GM19193 (cell line): Measurements from ENCODE around the gene CXCR4.
A peak's percentile ranks its signal among the peaks of the same experiment; 100 is the strongest.

Source experiments
- POLR2A ChIP-seq: IDR thresholded peaks from 4 replicates; pipeline ENCODE4 v1.6.1; 2011; ENCODE audit not compliant: insufficient read depth, insufficient read length; ENCODE audit errors: extremely low read depth

The CXCR4 gene

DNA sequence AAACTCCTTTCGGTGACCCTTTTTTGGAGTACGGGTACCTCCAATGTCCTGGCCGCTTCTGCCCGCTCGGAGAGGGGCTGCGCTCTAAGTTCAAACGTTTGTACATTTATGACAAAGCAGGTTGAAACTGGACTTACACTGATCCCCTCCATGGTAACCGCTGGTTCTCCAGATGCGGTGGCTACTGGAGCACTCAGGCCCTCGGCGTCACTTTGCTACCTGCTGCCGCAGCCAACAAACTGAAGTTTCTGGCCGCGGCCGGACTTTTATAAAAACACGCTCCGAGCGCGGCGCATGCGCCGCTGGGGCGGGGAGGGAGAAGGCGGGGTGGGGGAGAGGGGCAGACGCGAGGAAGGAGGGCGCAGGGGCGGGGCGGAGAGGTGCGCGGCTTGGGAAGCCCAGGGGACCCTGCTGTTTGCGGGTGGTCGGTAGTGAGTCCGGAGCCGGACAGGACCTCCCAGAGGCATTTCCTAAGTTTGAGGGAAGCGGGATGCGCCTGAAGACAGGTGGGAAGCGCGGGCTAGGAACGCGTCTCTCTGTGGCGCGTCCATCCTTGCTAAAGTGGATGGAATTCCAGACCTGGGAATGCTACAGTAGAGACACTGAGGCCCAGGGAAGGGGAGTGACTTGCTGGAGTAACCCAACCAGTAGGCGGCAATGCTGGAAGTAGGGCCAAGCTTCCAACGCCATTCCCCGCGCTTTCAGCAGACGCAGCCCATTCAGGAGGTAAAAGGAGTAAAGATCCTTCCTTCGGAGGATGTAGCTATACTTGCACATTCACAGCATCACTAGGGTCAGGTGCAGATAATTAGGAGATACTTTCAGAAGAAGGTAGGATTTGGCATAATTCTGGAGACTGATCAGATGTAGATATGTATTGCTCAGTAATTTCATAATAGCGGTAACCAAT is at the start of gene CXCR4:
TSS of gene CXCR4 (minus strand) at position 241 of the 910 bp plus-strand sequence. CDS start at position 152, 89 bp downstream.
- peak; percentile 92 for TF ChIP-seq POLR2A

DNA sequence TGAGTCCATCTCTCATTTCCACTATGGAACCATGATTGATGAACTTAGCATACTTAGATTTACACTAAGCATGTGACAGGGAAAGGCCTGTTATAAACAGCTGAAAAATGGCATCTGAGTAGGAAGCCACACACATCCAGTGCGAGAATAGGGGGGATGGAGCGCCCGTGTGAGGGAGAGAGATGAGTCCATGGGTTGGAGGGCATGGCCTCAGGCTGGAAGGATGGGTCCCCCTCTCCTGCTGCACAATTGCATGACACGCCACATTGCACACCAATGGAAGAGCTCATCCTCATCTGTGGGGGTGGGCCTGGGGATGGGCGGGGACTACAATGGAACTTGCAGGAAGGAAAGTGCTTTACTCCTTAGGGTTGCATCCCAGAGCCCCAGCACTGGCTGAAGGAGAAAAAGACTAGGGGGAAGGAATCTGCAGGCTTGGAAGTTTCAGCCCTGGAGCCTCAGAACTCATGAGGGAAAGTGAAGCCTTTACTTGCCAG is 46.4 kb upstream of the CXCR4 start:
- TF ChIP-seq POLR2A: no peak

DNA sequence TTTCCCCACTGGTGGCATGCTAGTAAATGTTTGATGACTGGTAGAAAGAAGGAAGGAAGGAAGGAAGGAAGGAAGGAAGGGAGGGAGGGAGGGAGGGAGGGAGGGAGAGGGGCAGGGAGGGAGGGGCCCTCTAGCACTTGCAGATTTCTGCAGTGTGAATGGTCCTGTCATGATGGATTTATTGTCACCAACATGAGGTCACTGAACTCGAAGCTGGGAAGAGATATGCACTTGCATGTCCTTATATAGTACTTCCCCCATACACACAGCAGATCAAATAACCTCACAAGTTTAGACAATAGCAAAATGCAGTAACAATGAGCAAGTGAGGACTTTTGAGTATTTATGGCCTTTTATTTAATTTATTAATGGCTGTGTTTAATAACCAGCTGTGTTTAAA is 44.5 kb upstream of the CXCR4 start:
- no peak for TF ChIP-seq POLR2A

DNA sequence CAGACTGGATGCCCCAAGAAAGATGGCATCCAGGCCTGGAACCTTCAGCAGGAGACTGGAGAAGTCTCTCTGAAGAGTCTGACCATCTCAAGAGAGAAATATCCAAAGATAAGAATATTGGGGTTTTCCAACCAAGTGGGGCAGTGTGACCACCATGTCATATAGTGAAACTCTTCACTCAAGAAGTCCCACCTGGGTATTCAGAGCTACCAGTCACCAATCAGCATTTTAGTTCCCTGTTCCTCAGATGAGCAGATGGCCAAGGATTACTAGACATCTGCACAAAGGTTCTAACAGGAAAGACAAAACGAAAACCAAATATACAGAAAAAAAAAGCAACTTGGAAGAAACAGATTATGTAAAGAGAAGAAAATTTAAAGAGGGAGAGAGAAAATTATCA is 38.5 kb upstream of the CXCR4 start:
- TF ChIP-seq POLR2A: no peak

DNA sequence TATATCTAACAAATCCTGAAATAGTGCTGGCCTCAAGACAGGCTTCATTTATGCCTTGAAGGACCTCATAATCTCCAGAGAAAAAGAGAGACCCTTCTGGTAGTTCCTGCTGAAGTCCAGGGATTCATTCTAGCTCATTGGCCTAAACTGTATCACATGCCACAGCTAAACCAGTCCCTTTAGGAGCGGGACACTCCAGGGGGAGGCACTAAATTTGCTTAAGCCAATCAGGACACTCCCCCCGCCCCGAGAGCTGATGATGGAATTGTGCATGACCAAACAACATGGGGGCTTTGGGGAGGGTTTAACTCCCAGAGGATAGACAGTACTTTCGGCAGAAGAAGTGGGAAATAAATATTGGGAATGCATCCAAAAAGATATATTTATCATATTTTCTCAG is 36.4 kb upstream of the CXCR4 start:
- no peak for TF ChIP-seq POLR2A

DNA sequence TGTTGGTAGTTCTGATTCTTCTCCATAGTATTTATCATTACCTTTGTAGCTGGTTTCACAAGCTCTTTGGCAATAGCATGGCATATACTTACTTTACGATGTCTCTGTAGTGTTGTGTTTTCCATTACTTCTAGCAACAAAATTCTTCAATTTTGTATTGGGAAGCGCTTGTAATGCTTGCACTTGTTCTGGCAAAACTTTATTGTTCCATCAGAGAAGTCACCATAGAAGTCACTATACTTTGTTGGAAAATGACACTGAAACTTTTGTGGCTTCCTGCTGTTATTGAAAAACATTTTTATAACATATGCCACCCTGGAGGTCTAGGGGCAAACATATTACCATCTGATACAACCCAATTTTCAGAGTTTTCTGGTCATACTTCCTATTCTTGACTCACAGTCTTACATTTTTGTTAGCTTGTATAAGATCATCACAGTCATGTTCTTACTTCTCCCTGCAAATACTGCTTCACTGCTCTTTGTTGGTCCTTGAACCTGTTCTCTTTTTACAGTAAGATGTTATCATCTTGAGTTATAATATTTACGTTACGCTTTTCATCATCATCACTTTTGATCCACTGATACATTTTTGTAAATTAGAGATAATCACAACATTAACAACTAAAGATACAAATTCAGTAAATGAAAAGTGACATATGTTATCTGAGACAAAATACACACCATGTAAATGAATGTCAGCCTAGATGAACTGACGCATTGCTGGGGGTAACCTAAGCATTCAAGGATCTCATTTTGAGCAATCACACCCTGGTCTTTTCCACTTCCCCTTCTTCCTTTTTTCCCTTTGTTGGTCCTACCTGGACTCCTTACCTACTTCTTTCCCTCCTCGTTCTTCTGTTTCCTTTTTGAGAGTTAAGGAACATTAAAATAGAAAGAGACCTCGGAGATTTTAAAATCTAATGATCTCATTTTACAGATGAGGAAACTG is 33.3 kb upstream of the CXCR4 start:
- TF ChIP-seq POLR2A: no peak

DNA sequence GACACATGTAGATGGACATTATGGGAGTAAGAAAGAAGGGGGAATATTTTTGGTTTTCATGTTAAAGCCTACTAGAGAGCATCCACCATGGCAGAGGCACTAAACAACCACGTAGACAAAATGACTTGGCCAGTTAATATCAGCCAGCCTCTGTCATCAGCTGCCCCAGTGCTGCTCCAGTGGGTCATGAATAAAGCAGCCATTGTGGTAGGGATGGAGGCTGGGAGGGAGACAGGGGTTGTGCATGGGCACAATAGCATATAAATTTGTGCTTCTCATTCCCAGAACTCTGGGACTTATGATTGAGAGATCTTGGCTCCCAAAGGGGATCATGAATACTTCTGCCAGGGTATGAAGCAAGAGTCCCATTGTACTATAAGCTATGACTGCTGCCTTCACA is 31.1 kb upstream of the CXCR4 start:
- no peak for TF ChIP-seq POLR2A

DNA sequence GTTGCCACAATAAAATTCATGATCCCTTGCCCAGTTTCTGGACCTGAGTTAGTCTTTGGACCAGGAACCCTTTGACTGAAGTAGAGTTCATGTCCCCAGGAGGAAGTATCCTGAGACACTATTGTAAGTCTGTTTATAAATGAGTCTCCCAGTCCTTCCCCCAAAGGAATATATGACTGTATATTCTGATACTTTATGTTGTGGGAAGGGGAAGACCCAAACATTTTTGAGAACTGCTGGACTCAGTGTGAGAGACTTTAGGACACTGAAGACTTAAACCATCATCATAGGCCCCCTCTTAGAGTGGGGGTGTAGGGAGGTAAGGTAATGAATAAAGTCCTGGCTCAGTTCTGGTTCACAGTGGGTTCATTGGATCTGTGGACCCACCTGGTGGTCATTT is 28.6 kb upstream of the CXCR4 start:
- no peak for TF ChIP-seq POLR2A

DNA sequence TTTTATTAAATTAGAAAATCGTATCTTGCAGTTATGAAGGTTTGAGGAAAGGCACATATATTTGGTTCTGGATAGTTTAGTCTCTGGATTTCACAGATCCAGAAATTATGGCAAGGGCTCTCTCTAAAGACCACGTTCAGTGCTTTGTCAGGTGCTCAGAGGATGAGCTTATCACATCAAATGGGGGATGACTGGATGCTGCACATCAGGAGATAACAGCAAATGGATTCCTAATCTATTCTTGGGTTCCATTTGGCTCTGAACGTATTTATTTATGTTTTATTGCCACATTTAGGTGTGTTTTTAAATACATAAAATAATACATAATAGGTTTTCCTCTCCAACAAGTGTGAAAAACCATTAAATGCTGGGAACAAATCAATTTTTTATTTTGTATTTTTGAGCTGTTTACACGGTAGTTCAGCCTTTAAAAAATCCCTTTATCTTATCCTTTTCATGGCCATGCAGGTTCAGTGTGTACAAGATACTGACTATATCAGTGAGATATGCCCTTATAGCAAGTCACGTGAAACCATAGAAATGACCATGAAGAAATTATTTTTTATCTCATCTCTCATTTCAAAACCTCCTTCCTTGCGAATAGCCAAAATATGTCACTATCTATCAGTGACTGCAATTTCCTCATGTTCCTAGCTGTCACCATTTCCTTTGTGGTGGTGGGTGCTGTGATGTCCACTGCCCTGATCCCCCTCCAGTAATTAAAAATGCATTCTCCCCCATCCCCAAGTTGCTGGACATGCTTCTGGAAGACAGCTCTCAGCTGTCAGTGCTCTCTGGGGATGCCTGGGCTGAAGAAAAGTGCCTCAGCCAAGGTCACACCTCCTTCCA is 25.9 kb upstream of the CXCR4 start:
- TF ChIP-seq POLR2A: no peak

DNA sequence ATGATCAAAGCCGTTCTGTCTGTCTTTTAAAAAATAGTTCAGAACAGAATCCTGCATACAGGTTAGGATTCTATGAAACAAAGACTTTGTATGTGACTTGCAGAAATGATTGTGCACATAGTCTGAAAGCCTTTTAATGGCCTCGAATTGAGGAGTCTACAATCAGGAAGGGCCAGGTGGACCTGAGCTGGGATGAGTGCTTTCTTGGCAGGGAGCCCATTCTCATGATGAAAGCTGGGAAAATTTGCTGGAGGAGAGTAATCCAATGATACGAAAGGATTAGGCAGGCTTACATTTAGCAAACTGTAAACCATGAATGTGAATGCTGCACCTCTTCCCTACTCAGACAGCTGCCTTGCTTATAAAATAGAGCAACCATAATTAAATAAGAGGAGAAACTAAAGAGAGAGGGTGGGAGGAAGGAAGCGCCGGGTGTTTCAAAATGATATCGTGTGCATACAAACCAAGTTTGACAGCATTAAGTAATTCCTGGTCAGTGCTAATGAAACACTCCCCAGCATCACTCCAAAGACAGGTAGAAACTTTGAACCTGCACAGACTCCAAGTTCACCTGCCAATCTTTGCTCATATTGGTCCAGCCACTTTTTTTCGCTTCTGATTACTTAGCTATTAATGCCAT is 23.7 kb upstream of the CXCR4 start:
- TF ChIP-seq POLR2A: no peak

DNA sequence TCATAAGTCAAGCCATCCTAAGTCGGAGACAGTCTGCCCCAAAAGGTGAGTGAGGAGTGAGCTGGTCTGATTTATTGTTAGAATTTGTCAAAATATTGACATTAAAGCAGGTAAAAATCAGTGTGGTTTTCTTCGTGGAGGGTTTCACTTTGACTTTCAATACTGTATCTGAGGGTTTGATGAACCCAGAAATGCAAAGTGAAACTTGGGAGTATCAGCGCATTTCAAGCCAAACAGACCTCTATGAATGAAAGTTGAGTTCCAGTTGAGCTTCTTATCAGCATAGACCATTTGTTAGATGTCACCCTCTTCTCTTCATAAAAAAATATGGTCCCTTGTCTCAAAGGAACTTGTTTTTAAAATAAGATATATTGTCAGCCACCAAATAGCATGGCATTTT is 21.7 kb upstream of the CXCR4 start:
- no peak for TF ChIP-seq POLR2A

DNA sequence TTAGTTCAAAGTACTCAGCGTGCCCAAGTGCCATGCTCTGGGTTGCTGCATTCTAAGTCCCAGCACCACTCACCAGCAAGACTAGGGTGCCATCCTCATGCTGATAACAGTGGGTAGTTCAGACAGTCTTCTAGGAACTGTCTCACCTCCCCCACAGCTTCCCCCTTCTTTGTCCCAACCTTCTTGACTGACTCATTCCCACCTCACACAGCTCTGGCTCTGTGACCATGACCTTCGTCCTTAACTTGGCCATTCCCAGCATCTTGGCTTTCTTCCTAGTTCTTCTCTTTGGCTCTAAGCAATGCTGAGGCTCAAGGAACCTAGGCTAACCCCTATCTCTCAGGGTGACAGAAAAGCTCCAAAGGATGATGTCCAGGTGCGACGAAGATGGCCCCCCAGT is 20.0 kb upstream of the CXCR4 start:
- no peak for TF ChIP-seq POLR2A

DNA sequence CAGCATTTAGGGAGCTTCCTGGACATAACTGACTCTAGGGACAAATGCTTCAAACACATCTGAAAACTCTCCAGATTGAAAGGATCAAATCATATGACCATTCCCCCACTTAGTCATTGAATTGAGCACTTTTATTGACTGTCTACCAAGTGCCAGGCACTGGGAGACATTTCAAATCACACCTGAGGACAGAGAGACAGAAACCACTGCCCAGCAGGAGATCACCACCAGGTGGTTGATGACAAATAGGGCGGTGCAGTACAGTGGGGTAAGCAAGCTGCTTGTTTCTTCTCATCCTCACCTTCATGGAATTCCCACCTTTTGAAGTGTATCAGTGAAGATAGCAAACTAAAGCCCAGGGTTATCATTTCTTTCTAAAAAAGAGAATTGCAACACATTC is 19.0 kb upstream of the CXCR4 start:
- no peak for TF ChIP-seq POLR2A
